WTC11 (cell line): Measurements from ENCODE around the gene CNTN1. TPM values are rescaled to one million over a fixed set of nuclear protein-coding genes. Genes with fewer than 3 reads are reported as not detected.

Experiments used
- ATAC-seq: fragments of 200-7000 bp; cut with Tn5 transposase; 2 replicates; pipeline ENCODE4 v1.10.0; 2021; ENCODE audit warnings: mild to moderate bottlenecking, moderate library complexity
- CTCF ChIA-PET: fragments of 300-600 bp; sonication (Branson Sonifier 250); formaldehyde crosslinking; loops from one replicate; lab custom pipeline; 2021; ENCODE audit warnings: antibody characterized with exemption; lab: Charles Lee
- POLR2A ChIA-PET: fragments of 350-600 bp; sonication (Branson Sonifier 250); formaldehyde crosslinking; loops from one replicate; lab custom pipeline; 2021; ENCODE audit warnings: antibody characterized with exemption; lab: Charles Lee
- DNase-seq: peaks from one replicate; pipeline ENCODE4 v3.0.0; 2021; ENCODE audit warnings: low spot score
- H3K27ac Mint-ChIP-seq: 2 replicates; pipeline ENCODE4 v1.8.0; 2021; ENCODE audit warnings: mixed read lengths
- H3K27me3 Mint-ChIP-seq: 2 replicates; pipeline ENCODE4 v1.8.0; 2021; ENCODE audit warnings: low read depth, mild to moderate bottlenecking, moderate library complexity, mixed read lengths
- H3K36me3 Mint-ChIP-seq: 2 replicates; pipeline ENCODE4 v1.8.0; 2021; ENCODE audit warnings: mixed read lengths
- H3K4me1 Mint-ChIP-seq: 2 replicates; pipeline ENCODE4 v1.8.0; 2022; ENCODE audit warnings: mixed read lengths
- H3K4me3 Mint-ChIP-seq: 2 replicates; pipeline ENCODE4 v1.8.0; 2021; ENCODE audit warnings: mild to moderate bottlenecking, moderate library complexity, mixed read lengths
- H3K9me3 Mint-ChIP-seq: 2 replicates; pipeline ENCODE4 v1.8.0; 2021; ENCODE audit warnings: mixed read lengths
- ARID4B ChIP-seq: sonication (generic); formaldehyde crosslinking; IDR thresholded peaks from 2 replicates; pipeline ENCODE4 v1.8.0; 2023; ENCODE audit warnings: missing genetic modification reagents, mild to moderate bottlenecking, borderline replicate concordance
- ATF2 ChIP-seq: sonication (generic); formaldehyde crosslinking; IDR thresholded peaks from 2 replicates; pipeline ENCODE4 v1.8.1; 2022; ENCODE audit warnings: low read depth, missing genetic modification reagents, borderline replicate concordance
- ATF6 ChIP-seq: sonication (generic); formaldehyde crosslinking; IDR thresholded peaks from 2 replicates; pipeline ENCODE4 v1.8.1; 2023; ENCODE audit warnings: mild to moderate bottlenecking, missing genetic modification reagents
- CBFB ChIP-seq: sonication (generic); formaldehyde crosslinking; IDR thresholded peaks from 2 replicates; pipeline ENCODE4 v1.8.1; 2022; ENCODE audit warnings: mild to moderate bottlenecking, low read depth, missing genetic modification reagents
- E2F1 ChIP-seq: sonication (generic); formaldehyde crosslinking; IDR thresholded peaks from 2 replicates; pipeline ENCODE4 v1.8.0; 2022; ENCODE audit warnings: mild to moderate bottlenecking, missing genetic modification reagents
- E2F4 ChIP-seq: sonication (generic); formaldehyde crosslinking; IDR thresholded peaks from 2 replicates; pipeline ENCODE4 v1.8.1; 2022; ENCODE audit warnings: low read depth, mild to moderate bottlenecking, moderate library complexity, missing genetic modification reagents, borderline replicate concordance
- ELF4 ChIP-seq: sonication (generic); formaldehyde crosslinking; IDR thresholded peaks from 2 replicates; pipeline ENCODE4 v1.8.1; 2022; ENCODE audit warnings: low read depth, mild to moderate bottlenecking, moderate library complexity, missing genetic modification reagents
- ERG ChIP-seq: fragments of 250-450 bp; sonication (Bioruptor Pico); IDR thresholded peaks from 2 replicates; pipeline ENCODE4 v1.8.0; 2021; ENCODE audit warnings: mild to moderate bottlenecking
- GRHL2 ChIP-seq: fragments of 250-450 bp; sonication (Bioruptor Pico); IDR thresholded peaks from 2 replicates; pipeline ENCODE4 v1.8.0; 2022; ENCODE audit warnings: mild to moderate bottlenecking, moderate library complexity; ENCODE audit not compliant: insufficient replicate concordance, severe bottlenecking
- JAZF1 ChIP-seq: fragments of 250-450 bp; sonication (Bioruptor Pico); IDR thresholded peaks from 2 replicates; pipeline ENCODE4 v1.9.0; 2021; ENCODE audit warnings: moderate library complexity, mild to moderate bottlenecking, inconsistent platforms
- MXD4 ChIP-seq: fragments of 250-450 bp; sonication (Bioruptor Pico); IDR thresholded peaks from 2 replicates; pipeline ENCODE4 v1.8.0; 2021; ENCODE audit warnings: mild to moderate bottlenecking, moderate library complexity, borderline replicate concordance
- NFATC4 ChIP-seq: fragments of 250-450 bp; sonication (Bioruptor Pico); IDR thresholded peaks from 2 replicates; pipeline ENCODE4 v1.9.0; 2021; ENCODE audit warnings: mild to moderate bottlenecking
- NR3C1 ChIP-seq: sonication (generic); formaldehyde crosslinking; conservative IDR thresholded peaks from 2 replicates; pipeline ENCODE4 v1.8.1; 2023; ENCODE audit warnings: low read depth, mild to moderate bottlenecking, missing genetic modification reagents
- PRDM15 ChIP-seq: sonication (generic); formaldehyde crosslinking; IDR thresholded peaks from 2 replicates; pipeline ENCODE4 v1.8.0; 2022; ENCODE audit warnings: missing genetic modification reagents
- SMAD4 ChIP-seq: sonication (generic); formaldehyde crosslinking; IDR thresholded peaks from 2 replicates; pipeline ENCODE4 v1.8.0; 2022; ENCODE audit warnings: mild to moderate bottlenecking, missing genetic modification reagents
- SOX15 ChIP-seq: fragments of 250-450 bp; sonication (Bioruptor Pico); IDR thresholded peaks from 2 replicates; pipeline ENCODE4 v1.9.0; 2021; ENCODE audit warnings: mild to moderate bottlenecking
- STAT6 ChIP-seq: sonication (generic); formaldehyde crosslinking; conservative IDR thresholded peaks from 2 replicates; pipeline ENCODE4 v1.8.1; 2023; ENCODE audit warnings: mild to moderate bottlenecking, low read depth, missing genetic modification reagents, moderate library complexity
- ZNF219 ChIP-seq: sonication (generic); formaldehyde crosslinking; IDR thresholded peaks from 2 replicates; pipeline ENCODE4 v1.8.0; 2023; ENCODE audit warnings: missing genetic modification reagents, mild to moderate bottlenecking, borderline replicate concordance
- ZNF263 ChIP-seq: sonication (generic); formaldehyde crosslinking; IDR thresholded peaks from 2 replicates; pipeline ENCODE4 v1.8.1; 2022; ENCODE audit warnings: low read depth, mild to moderate bottlenecking, moderate library complexity, missing genetic modification reagents
- ZNF423 ChIP-seq: fragments of 250-450 bp; sonication (Bioruptor Pico); IDR thresholded peaks from 2 replicates; pipeline ENCODE4 v2.1.2; 2022; ENCODE audit warnings: mild to moderate bottlenecking, moderate library complexity
- total RNA-seq: library from RNA; stranded (reverse); gene quantifications from 3 replicates; pipeline ENCODE4 v1.2.3, GENCODE V29; 2021

The CNTN1 gene
- total RNA-seq, 1 experiment from 2014 or later, result 16.9 TPM

- H3K27me3 Mint-ChIP-seq, result no peaks in the 10 kb centered on the region
- ChIA-PET CTCF (no interaction called here), POLR2A (no interaction called here)
- no peaks in the 10 kb centered on the region for H3K4me1 Mint-ChIP-seq
- H3K36me3 Mint-ChIP-seq, result no peaks in the 10 kb centered on the region
- no peaks in the 10 kb centered on the region for H3K9me3 Mint-ChIP-seq
- DNase-seq (no peak), ATAC-seq (no peak)
- no peak overlapping the region for H3K4me3 Mint-ChIP-seq
- no peak for TF ChIP-seq ZNF263 (CRISPR knock-in tag)
- TF ChIP-seq E2F4 (CRISPR knock-in tag), result no peak
- TF ChIP-seq ERG (CRISPR knock-in tag), result no peak
- TF ChIP-seq GRHL2, result no peak
- no peak for TF ChIP-seq MXD4 (CRISPR knock-in tag)
- TF ChIP-seq CBFB, result no peak
- no peak for TF ChIP-seq PRDM15 (CRISPR knock-in tag)
- TF ChIP-seq JAZF1 (CRISPR knock-in tag), result no peak
- no peak for TF ChIP-seq ZNF423 (CRISPR knock-in tag)
- TF ChIP-seq ZNF219 (CRISPR knock-in tag), result no peak
- TF ChIP-seq NFATC4 (CRISPR knock-in tag), result no peak
- no peak for TF ChIP-seq ATF2 (CRISPR knock-in tag)
- TF ChIP-seq ATF6 (CRISPR knock-in tag), result no peak
- TF ChIP-seq ELF4, result no peak
- TF ChIP-seq E2F1 (CRISPR knock-in tag), result no peak
- TF ChIP-seq STAT6 (CRISPR knock-in tag), result no peak
- TF ChIP-seq NR3C1 (CRISPR knock-in tag), result no peak
- no peak for TF ChIP-seq ARID4B
- TF ChIP-seq SMAD4 (CRISPR knock-in tag), result no peak
- no peak for TF ChIP-seq SOX15 (CRISPR knock-in tag)
- H3K27ac Mint-ChIP-seq, result no peak overlapping the region
Observed at GRCh38 chr12:41108032-41108431, 415.8 kb downstream of the CNTN1 start.
